NB4 (cell line): ENCODE measurements around the gene FBXL13.
"Not testable (repeated sequence)": the region's sequence is repeated elsewhere in the genome, so short reads cannot be mapped to it uniquely, and the experiment has no call there.

ENCODE experiments used
- DNase-seq: peaks from one replicate; pipeline ENCODE4 v3.0.0; 2010; ENCODE audit warnings: low read depth
- H3K4me3 ChIP-seq: one replicate; pipeline ENCODE4 v1.5.1; 2011; ENCODE audit warnings: mild to moderate bottlenecking, low read depth, low read length, moderate library complexity
- MYC ChIP-seq: IDR thresholded peaks from 2 replicates; pipeline ENCODE4 v1.6.1; 2011; ENCODE audit warnings: low read depth, low read length
- POLR2A ChIP-seq: IDR thresholded peaks from 2 replicates; pipeline ENCODE4 v1.6.1; 2011; ENCODE audit warnings: mild to moderate bottlenecking; ENCODE audit not compliant: insufficient read length; ENCODE audit errors: extremely low read depth
- TF ChIP-seq, protein P1 (sequence below): IDR thresholded peaks from 2 replicates; pipeline ENCODE4 v1.6.1; 2011; ENCODE audit warnings: low read depth, low read length
- TF ChIP-seq, protein P2 (sequence below): IDR thresholded peaks from one replicate; pipeline ENCODE4 v1.5.1; 2012; ENCODE audit warnings: low read depth, low read length

The FBXL13 gene

GRCh38 chr7:102843850-102844249 is 230.7 kb downstream of the FBXL13 start:
- TF ChIP-seq POLR2A: no peak
- TF ChIP-seq MYC: no peak
- TF ChIP-seq, protein P1, sequence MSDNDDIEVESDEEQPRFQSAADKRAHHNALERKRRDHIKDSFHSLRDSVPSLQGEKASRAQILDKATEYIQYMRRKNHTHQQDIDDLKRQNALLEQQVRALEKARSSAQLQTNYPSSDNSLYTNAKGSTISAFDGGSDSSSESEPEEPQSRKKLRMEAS: no peak
- TF ChIP-seq, protein P2, sequence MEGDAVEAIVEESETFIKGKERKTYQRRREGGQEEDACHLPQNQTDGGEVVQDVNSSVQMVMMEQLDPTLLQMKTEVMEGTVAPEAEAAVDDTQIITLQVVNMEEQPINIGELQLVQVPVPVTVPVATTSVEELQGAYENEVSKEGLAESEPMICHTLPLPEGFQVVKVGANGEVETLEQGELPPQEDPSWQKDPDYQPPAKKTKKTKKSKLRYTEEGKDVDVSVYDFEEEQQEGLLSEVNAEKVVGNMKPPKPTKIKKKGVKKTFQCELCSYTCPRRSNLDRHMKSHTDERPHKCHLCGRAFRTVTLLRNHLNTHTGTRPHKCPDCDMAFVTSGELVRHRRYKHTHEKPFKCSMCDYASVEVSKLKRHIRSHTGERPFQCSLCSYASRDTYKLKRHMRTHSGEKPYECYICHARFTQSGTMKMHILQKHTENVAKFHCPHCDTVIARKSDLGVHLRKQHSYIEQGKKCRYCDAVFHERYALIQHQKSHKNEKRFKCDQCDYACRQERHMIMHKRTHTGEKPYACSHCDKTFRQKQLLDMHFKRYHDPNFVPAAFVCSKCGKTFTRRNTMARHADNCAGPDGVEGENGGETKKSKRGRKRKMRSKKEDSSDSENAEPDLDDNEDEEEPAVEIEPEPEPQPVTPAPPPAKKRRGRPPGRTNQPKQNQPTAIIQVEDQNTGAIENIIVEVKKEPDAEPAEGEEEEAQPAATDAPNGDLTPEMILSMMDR: no peak
- peak; percentile 61 for DNase-seq

GRCh38 chr7:102842284-102842683 is 232.3 kb downstream of the FBXL13 start:
- no peak overlapping the region for H3K4me3 ChIP-seq
- TF ChIP-seq, protein P1: no peak
- TF ChIP-seq POLR2A (no peak), MYC (no peak)
- TF ChIP-seq, protein P2: no peak
- no peak for DNase-seq

More at GRCh38 chr7:102843850-102844249, 230.7 kb downstream of the FBXL13 start:
- H3K4me3 ChIP-seq: no peak overlapping the region

DNA sequence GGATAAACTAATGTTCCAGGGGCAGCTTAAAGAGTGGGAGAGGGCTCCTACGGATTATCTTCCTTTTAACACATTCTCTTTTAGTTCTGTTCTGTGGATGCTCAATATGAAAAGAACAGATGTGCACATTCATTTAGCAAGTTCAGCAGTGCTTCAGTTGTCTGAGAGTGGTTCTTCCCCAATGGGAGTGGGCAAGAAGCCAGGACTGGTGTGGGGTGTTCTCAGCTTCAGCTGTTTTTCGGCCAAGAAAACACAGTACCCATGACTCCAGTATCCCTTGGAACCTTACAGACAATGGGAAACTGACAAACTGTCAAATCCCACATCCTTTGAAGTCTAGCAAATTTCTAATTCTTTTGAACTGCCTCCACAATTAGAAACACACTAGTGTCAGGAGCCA is 233.3 kb downstream of the FBXL13 start:
- no peak for DNase-seq
- TF ChIP-seq POLR2A (no peak), MYC (no peak)
- TF ChIP-seq, protein P1: no peak
- TF ChIP-seq, protein P2: no peak
- H3K4me3 ChIP-seq: no peak overlapping the region

DNA sequence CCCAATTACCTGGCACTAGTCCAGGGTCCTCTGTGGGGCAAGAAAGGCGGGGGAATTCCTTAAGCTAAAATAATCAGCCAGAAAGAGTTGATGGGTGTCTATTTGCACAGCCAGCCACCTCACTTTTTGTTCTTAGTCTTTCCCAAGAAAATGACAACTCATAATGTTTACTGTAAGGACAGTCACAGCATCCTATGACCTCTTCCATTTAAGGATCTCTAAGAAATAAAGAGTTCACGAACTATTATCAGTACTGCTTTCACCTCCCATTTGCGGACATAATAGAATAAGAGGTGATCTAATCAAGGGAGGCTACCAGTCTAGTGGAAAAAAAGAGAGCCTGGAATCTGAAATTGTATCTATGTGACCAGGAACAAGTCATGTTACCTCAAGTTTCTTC is 234.2 kb downstream of the FBXL13 start:
- TF ChIP-seq, protein P1: no peak
- TF ChIP-seq MYC (no peak), POLR2A (no peak)
- TF ChIP-seq, protein P2: no peak
- H3K4me3 ChIP-seq: no peak overlapping the region
- no peak for DNase-seq

- not testable (repeated sequence) for DNase-seq, H3K4me3 ChIP-seq
Observed at GRCh38 chr7:102838572-102839101, 236.0 kb downstream of the FBXL13 start.

GRCh38 chr7:102837802-102838201 is 236.8 kb downstream of the FBXL13 start:
- DNase-seq: no peak
- no peak for TF ChIP-seq MYC
- no peak for TF ChIP-seq POLR2A
- TF ChIP-seq, protein P2: no peak
- TF ChIP-seq, protein P1: no peak
- H3K4me3 ChIP-seq: no peak overlapping the region
